Measurements from ENCODE around the gene ECT2.

ECT2 gene

DNA sequence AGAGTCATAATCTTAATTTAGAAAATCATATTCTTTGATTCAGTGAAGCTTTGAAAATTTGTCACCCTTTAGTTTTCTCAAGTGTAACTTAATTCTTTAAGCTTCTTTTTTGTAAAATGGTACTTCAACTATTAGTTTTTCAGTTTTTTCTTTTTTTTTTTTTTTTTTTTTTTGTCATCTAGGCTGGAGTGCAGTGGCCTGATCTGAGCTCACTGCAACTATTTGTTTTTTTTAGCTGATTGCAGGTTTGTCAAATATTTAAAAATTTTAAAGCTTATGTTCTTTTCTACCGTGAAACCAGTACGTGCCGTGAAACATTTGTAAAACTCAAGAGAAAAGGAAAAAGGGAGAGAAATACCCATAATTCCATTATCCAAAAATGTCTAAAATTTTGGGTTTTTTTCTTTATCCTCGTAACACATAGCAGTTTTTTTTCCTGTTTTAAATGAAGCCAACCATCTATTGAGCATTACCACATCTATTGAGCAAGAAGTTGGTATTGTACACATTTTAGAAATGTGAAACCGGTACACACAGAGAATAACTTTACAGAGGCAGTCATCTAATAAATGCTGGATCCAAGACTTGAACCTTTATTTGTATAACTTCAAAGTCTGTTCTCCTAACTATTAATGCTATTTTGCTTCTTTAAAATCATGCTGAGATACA lies 25.7 kb downstream of the ECT2 start:
- Histone ChIP-seq H3K36me3 (ENCODE audit: insufficient read depth, low read length) (peaks cover 93% of the 10 kb centered on the region), H3K79me2 (ENCODE audit: insufficient read depth, low read length) (no peaks in the 10 kb centered on the region)

DNA sequence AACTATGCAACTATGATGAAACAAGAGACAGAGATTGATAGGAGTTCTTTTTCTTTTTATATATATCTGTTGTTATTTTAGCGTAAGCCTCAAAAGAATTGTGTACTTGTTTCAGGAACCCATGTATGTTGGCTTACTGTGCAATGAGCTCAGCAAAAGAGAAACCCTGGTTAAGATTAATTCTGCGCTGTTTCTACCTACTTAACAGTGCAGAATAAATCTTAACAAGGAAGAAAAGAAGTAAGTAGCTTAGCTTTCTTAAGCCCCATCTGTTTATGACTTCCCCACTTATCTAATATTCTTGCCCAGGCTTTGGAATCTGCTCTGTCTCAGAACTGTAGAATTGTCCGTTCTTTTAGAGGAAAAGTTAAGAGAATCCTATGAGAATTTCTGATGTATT lies 27.4 kb downstream of the ECT2 start:
- Histone ChIP-seq H2AFZ (ENCODE audit: low read length) (no peak overlapping the region), H4K20me1 (ENCODE audit: insufficient read depth, low read length) (no peaks in the 10 kb centered on the region), H3K9me2 (ENCODE audit: low read depth, low read length) (no peaks in the 10 kb centered on the region), H3K27me3 (ENCODE audit: insufficient read depth, low read length) (no peaks in the 10 kb centered on the region), H3K9ac (ENCODE audit: low read length) (no peak overlapping the region), H3K9me3 (ENCODE audit: low read length) (no peaks in the 10 kb centered on the region), H3K4me3 (ENCODE audit: low read depth, low read length, poor library complexity, severe bottlenecking) (no peak overlapping the region), H3K4me2 (ENCODE audit: low read length) (no peak overlapping the region), H3K4me1 (ENCODE audit: insufficient read depth, low read length, severe bottlenecking) (no peaks in the 10 kb centered on the region), H3K36me3 (ENCODE audit: insufficient read depth, low read length) (peaks cover 91% of the 10 kb centered on the region), H3K27ac (ENCODE audit: low read depth, low read length, poor library complexity, severe bottlenecking) (no peak overlapping the region), H3F3A (ENCODE audit: insufficient read depth, low read length) (no peaks in the 10 kb centered on the region), H3K79me2 (ENCODE audit: insufficient read depth, low read length) (no peaks in the 10 kb centered on the region)
- TF ChIP-seq CTCF (IDR thresholded peaks at IDR 0.05; ENCODE audit: low read length), result no peak
- TF ChIP-seq EZH2 (IDR thresholded peaks at IDR 0.05; ENCODE audit: borderline replicate concordance, low read length), result no peak

More for the DNA sequence above, 25.7 kb downstream of the ECT2 start:
- H3K9ac ChIP-seq (ENCODE audit: low read length), result no peak overlapping the region
- H3K27ac ChIP-seq (ENCODE audit: low read depth, low read length, poor library complexity, severe bottlenecking), result no peak overlapping the region
- H4K20me1 ChIP-seq (ENCODE audit: insufficient read depth, low read length), result no peaks in the 10 kb centered on the region
- TF ChIP-seq EZH2 (IDR thresholded peaks at IDR 0.05; ENCODE audit: borderline replicate concordance, low read length) (no peak), CTCF (IDR thresholded peaks at IDR 0.05; ENCODE audit: low read length) (no peak)
- H3K27me3 ChIP-seq (ENCODE audit: insufficient read depth, low read length), result no peaks in the 10 kb centered on the region
- no peaks in the 10 kb centered on the region for H3K9me3 ChIP-seq (ENCODE audit: low read length)
- no peak overlapping the region for H2AFZ ChIP-seq (ENCODE audit: low read length)
- no peaks in the 10 kb centered on the region for H3K4me1 ChIP-seq (ENCODE audit: insufficient read depth, low read length, severe bottlenecking)
- H3F3A ChIP-seq (ENCODE audit: insufficient read depth, low read length), result no peaks in the 10 kb centered on the region
- H3K4me3 ChIP-seq (ENCODE audit: low read depth, low read length, poor library complexity, severe bottlenecking), result no peak overlapping the region
- no peaks in the 10 kb centered on the region for H3K9me2 ChIP-seq (ENCODE audit: low read depth, low read length)
- no peak overlapping the region for H3K4me2 ChIP-seq (ENCODE audit: low read length)

GRCh38 chr3:172782235-172782634 lies 31.7 kb downstream of the ECT2 start:
- Histone ChIP-seq H3K79me2 (ENCODE audit: insufficient read depth, low read length) (no peaks in the 10 kb centered on the region), H3K27ac (ENCODE audit: low read depth, low read length, poor library complexity, severe bottlenecking) (no peak overlapping the region), H2AFZ (ENCODE audit: low read length) (no peak overlapping the region), H4K20me1 (ENCODE audit: insufficient read depth, low read length) (no peaks in the 10 kb centered on the region), H3K9ac (ENCODE audit: low read length) (no peak overlapping the region), H3K9me3 (ENCODE audit: low read length) (no peaks in the 10 kb centered on the region), H3K4me2 (ENCODE audit: low read length) (no peak overlapping the region), H3F3A (ENCODE audit: insufficient read depth, low read length) (no peaks in the 10 kb centered on the region), H3K9me2 (ENCODE audit: low read depth, low read length) (no peaks in the 10 kb centered on the region), H3K4me3 (ENCODE audit: low read depth, low read length, poor library complexity, severe bottlenecking) (no peak overlapping the region), H3K27me3 (ENCODE audit: insufficient read depth, low read length) (no peaks in the 10 kb centered on the region), H3K4me1 (ENCODE audit: insufficient read depth, low read length, severe bottlenecking) (no peaks in the 10 kb centered on the region), H3K36me3 (ENCODE audit: insufficient read depth, low read length) (peaks cover 87% of the 10 kb centered on the region)
- TF ChIP-seq EZH2 (IDR thresholded peaks at IDR 0.05; ENCODE audit: borderline replicate concordance, low read length), result no peak
- TF ChIP-seq CTCF (IDR thresholded peaks at IDR 0.05; ENCODE audit: low read length), result no peak

Measured in OCI-LY1 (cell line).